Fibroblast of villous mesenchyme (primary cell): ENCODE data around the gene CAMSAP3. TPM values are rescaled to one million over a fixed set of nuclear protein-coding genes. Genes with fewer than 3 reads are reported as not detected.

Experiments used
- DNase-seq: peaks from one replicate; pipeline ENCODE4 v3.0.0-alpha.2; 2010; ENCODE audit warnings: low read depth
- H3K4me3 ChIP-seq: 2 replicates; pipeline ENCODE4 v1.5.1; 2011; ENCODE audit warnings: low read depth, mild to moderate bottlenecking, low read length
- total RNA-seq: library from RNA; depleted of rRNA; stranded (reverse); fragments of >200 nt; gene quantifications from 2 replicates; pipeline ENCODE4 v1.2.3, GENCODE V29; 2012
- TF ChIP-seq, protein P1 (sequence below): IDR thresholded peaks from 2 replicates; pipeline ENCODE4 v1.5.1; 2012; ENCODE audit warnings: low read depth, mild to moderate bottlenecking, low read length; ENCODE audit not compliant: insufficient read depth

Gene CAMSAP3
- total RNA-seq, 1 donor: not detected

DNA sequence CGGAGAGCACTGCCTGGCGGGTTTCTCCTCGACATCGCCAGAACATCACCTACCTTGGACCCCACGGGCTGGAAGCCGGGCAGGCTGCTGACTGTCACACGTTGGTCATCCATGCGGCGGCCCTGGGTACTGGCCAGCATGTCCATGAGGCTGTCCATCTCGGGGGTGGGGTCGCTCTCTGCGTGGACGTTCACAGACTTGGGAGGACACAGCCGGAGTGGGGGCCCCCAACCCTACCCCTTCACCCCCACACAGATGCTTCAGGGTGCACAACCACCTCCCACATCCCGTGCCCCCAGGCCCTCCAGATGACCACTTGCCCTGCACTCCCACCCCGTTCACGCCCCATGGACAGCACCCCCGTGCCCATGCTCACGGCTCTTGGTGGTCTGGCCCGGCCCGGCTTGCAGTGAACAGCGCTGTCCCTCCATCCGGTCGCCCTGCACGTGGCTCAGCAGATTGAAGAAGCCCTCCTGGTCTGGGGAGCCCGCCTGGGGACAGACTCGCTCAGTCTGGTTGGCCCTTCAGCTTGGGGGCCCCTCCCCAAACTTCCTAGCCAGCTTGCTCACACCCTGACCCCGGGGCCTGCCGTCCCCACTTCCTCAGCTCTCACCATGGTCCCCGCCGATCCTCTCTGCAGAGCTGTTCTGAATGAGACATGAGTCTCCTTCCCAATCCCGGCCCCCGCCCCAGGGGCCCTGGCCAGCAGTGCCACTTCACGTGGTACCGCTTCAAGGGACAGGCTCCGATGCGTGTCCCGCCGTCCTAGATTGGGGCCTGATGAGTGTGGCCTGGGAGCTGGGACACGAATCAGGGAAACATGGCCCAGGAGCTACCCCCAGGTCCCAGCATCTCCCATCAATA lies 36.9 kb downstream of the CAMSAP3 start:
- no peak for DNase-seq
- TF ChIP-seq, protein P1, sequence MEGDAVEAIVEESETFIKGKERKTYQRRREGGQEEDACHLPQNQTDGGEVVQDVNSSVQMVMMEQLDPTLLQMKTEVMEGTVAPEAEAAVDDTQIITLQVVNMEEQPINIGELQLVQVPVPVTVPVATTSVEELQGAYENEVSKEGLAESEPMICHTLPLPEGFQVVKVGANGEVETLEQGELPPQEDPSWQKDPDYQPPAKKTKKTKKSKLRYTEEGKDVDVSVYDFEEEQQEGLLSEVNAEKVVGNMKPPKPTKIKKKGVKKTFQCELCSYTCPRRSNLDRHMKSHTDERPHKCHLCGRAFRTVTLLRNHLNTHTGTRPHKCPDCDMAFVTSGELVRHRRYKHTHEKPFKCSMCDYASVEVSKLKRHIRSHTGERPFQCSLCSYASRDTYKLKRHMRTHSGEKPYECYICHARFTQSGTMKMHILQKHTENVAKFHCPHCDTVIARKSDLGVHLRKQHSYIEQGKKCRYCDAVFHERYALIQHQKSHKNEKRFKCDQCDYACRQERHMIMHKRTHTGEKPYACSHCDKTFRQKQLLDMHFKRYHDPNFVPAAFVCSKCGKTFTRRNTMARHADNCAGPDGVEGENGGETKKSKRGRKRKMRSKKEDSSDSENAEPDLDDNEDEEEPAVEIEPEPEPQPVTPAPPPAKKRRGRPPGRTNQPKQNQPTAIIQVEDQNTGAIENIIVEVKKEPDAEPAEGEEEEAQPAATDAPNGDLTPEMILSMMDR: no peak
- no peak overlapping the region for H3K4me3 ChIP-seq

DNA sequence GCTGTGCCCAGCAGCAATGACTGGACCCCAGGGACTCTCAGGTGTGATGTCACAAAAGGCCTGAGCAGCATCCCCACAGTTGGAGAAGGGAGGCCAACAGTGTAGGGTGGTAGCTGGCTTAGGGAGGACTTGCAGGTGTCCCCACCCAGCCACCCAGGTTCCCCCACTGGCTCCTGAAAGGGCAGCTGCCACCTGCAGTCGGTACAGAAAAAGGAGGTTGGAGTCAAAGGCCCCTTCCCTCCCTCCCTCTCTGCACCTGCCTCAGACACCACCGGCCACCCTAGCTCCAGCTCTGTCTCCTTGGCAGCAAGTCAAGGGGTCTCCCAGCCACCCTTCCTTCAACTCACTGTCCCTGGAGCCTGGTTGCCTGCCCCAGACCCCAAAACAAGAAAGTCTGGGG lies 38.0 kb downstream of the CAMSAP3 start, which contains the start of gene PCP2:
Gene PCP2 (minus strand): TSS at position 22 of the 400 bp plus-strand sequence. CDS start 262 bp downstream, outside the sequence.
- DNase-seq: no peak
- H3K4me3 ChIP-seq: no peak within 1 kb of the TSS
- TF ChIP-seq, protein P1: no peak

DNA sequence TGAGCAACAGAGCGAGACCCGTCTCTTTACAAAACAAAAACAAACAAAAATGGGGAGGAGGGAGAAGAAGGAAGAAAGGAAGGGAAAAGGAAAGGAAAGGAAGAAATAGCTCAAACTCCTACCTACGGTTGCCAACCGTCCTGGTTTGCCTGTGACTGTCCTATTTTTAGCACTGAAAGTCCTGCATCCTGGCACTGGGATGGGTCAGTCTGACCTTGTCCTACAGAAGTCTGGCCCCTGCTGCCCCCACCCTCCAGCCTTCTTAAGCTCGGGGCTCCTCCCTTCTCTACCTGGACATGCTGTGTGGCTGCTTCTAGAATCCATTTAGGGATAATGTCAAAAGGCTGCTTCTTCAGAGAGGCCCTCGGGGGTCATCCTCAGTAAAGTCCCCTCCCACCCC lies 40.0 kb downstream of the CAMSAP3 start:
- H3K4me3 ChIP-seq: no peak overlapping the region
- no peak for DNase-seq
- TF ChIP-seq, protein P1: no peak

DNA sequence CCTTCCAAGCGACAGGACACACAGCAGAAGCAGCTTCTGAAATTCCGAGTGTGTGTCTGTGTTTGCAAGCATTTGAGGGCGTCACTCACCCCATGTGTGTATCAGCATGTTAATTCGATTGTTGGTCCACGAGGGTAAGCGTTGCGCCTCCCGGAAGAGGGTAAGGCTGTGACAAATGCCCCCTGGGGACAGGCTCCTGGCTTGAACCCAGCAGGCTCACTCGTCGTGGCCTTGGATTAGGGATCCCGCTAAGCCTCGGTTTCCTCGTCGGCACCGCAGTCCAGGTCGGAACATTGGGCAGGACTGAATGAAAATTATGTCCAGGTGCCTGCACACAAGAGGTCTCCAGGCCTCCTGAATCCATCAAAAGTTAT lies 40.6 kb downstream of the CAMSAP3 start:
- TF ChIP-seq, protein P1: no peak
- peak overlapping the region; percentile 74 for H3K4me3 ChIP-seq
- no peak for DNase-seq

DNA sequence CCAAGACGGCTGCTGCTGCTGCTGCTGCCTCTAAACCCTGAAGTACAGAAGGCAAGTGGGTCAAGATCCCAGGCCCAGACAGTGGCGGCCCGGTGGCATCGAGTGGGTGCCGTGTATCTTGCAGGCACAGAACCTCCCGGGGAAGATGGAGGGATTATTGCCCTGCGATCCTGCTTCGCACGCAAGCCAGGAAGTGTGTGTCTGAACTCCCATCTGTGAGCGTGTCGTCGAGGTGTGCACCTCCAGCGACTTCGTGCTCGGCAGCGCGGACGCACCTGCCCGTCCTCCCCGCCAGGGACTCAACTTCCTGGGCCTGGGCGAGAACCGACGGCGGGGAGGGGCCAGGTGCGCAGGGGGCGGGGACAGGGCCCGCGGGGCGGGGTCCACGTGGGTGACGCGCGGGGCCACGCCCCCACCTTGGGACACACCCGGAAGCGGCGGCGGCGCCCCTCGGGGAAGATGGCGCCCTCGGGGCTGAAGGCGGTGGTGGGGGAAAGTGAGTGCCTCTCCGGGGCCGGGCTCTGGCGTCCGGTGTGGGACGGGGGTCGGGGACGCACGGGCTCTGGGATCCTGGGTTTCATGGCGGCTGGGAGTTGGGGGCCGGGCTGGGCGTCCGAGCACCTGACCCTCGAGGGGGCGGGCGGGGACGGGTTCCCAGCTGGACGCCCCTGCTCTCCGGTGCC lies 41.2 kb downstream of the CAMSAP3 start, which contains the start of gene STXBP2:
Gene STXBP2 (plus strand): TSS at position 420 of the 683 bp plus-strand sequence. CDS start 40 bp downstream, at position 460.
- TF ChIP-seq, protein P1: no peak
- peak within 1 kb of the TSS; percentile 74 for H3K4me3 ChIP-seq
- peak; percentile 48 for DNase-seq

DNA sequence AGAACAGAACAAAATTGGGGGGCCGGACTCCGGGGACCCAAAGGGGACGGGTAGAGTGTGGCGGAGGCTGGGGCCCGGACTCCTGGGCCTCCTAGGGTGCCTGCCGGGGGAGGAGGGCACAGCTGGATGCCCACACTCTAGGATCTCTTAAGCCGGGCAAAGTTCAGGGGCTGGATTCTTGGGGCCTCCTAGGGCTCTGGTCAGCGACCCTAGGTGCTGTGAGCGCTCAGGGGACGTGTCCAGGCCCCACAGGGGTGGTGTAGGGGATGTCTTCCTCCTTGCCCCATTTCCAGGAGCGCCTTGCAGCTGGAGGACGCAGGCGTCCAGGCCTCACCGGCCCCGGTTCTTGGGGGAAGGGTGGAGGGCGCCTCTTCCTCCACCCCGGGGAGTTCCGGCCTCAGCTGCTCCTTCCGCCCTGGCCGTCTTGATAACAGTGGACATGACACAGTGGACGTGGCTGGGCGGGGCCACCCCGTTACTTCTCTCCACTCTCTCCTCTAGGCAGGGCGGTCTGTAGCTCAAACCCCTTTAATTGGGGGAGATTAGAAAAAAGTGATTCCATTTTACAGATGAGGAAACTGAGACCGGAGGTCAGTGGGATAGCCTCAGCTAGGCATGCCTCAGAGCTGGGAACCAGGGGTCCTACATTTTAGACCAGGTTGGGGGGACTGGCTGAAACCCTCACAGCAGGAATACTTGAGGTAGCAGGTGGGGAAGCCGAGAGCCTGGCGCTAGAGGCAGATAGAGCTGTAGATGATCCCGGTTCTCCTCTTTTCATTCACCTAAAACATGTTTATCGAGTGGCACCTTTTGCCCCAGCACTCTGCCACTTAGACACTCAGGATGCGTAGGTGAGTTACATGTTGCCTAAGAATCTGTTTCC lies 42.0 kb downstream of the CAMSAP3 start:
- H3K4me3 ChIP-seq: peak overlapping the region; percentile 74
- DNase-seq: peak; percentile 67
- TF ChIP-seq, protein P1: no peak
